OCI-LY1 (cell line): ENCODE results near the gene ZNF586.

Experiments used
- H2AFZ ChIP-seq: fragments of 200-600 bp; sonication (generic), shearing (Covaris generic); 2 replicates; pipeline ENCODE4 v1.6.0; 2014; ENCODE audit warnings: antibody characterized with exemption, mild to moderate bottlenecking, low read length
- H3F3A ChIP-seq: fragments of 200-600 bp; sonication (generic), shearing (Covaris generic); 2 replicates; pipeline ENCODE4 v1.6.0; 2014; ENCODE audit warnings: mild to moderate bottlenecking, antibody characterized with exemption, low read length, moderate library complexity; ENCODE audit not compliant: insufficient read depth
- H3K27ac ChIP-seq: fragments of 200-600 bp; sonication (generic); 2 replicates; pipeline ENCODE4 v1.5.1; 2014; ENCODE audit warnings: low read length, mixed run types, mild to moderate bottlenecking, low read depth; ENCODE audit not compliant: poor library complexity, severe bottlenecking
- H3K27me3 ChIP-seq: fragments of 200-600 bp; sonication (generic); 2 replicates; pipeline ENCODE4 v1.6.0; 2014; ENCODE audit warnings: antibody characterized with exemption, mild to moderate bottlenecking, low read length, moderate library complexity; ENCODE audit not compliant: insufficient read depth
- H3K36me3 ChIP-seq: fragments of 200-600 bp; sonication (generic); 2 replicates; pipeline ENCODE4 v1.6.1; 2014; ENCODE audit warnings: mild to moderate bottlenecking, antibody characterized with exemption, low read length, moderate library complexity, mixed read lengths; ENCODE audit not compliant: insufficient read depth
- H3K4me1 ChIP-seq: fragments of 200-600 bp; sonication (generic); 2 replicates; pipeline ENCODE4 v1.5.1; 2014; ENCODE audit warnings: mild to moderate bottlenecking, low read length, moderate library complexity; ENCODE audit not compliant: insufficient read depth, severe bottlenecking
- H3K4me2 ChIP-seq: fragments of 200-600 bp; sonication (generic), shearing (Covaris generic); 2 replicates; pipeline ENCODE4 v1.6.1; 2014; ENCODE audit warnings: low read length
- H3K4me3 ChIP-seq: fragments of 200-600 bp; sonication (generic); 2 replicates; pipeline ENCODE4 v1.5.1; 2014; ENCODE audit warnings: low read length, low read depth, mild to moderate bottlenecking, mixed read lengths; ENCODE audit not compliant: poor library complexity, severe bottlenecking
- H3K79me2 ChIP-seq: fragments of 200-600 bp; shearing (Covaris generic); 2 replicates; pipeline ENCODE4 v1.6.1; 2016; ENCODE audit warnings: mixed run types, low read length, mixed read lengths; ENCODE audit not compliant: insufficient read depth
- H3K9ac ChIP-seq: fragments of 200-600 bp; sonication (generic), shearing (Covaris generic); 2 replicates; pipeline ENCODE4 v1.6.1; 2014; ENCODE audit warnings: mild to moderate bottlenecking, low read length, mixed read lengths
- H3K9me2 ChIP-seq: fragments of 200-600 bp; sonication (generic), shearing (Covaris generic); 2 replicates; pipeline ENCODE4 v1.6.1; 2014; ENCODE audit warnings: low read depth, mild to moderate bottlenecking, low read length, mixed read lengths
- H3K9me3 ChIP-seq: fragments of 200-600 bp; shearing (Covaris generic); 2 replicates; pipeline ENCODE4 v1.6.1; 2014; ENCODE audit warnings: low read length, mixed read lengths
- H4K20me1 ChIP-seq: fragments of 200-600 bp; sonication (generic), shearing (Covaris generic); 2 replicates; pipeline ENCODE4 v1.6.0; 2016; ENCODE audit warnings: mild to moderate bottlenecking, low read length; ENCODE audit not compliant: insufficient read depth
- EZH2 ChIP-seq: fragments of 200-600 bp; sonication (generic), shearing (Covaris generic); IDR thresholded peaks from 2 replicates; pipeline ENCODE4 v1.8.0; 2017; ENCODE audit warnings: borderline replicate concordance, mixed run types, mild to moderate bottlenecking, antibody characterized with exemption, low read length, moderate library complexity, mixed read lengths
- TF ChIP-seq, protein P1 (sequence below): fragments of 200-600 bp; sonication (generic), shearing (Covaris generic); IDR thresholded peaks from 2 replicates; pipeline ENCODE4 v1.5.1; 2017; ENCODE audit warnings: mild to moderate bottlenecking, antibody characterized with exemption, low read length, moderate library complexity, mixed read lengths

The ZNF586 gene

DNA sequence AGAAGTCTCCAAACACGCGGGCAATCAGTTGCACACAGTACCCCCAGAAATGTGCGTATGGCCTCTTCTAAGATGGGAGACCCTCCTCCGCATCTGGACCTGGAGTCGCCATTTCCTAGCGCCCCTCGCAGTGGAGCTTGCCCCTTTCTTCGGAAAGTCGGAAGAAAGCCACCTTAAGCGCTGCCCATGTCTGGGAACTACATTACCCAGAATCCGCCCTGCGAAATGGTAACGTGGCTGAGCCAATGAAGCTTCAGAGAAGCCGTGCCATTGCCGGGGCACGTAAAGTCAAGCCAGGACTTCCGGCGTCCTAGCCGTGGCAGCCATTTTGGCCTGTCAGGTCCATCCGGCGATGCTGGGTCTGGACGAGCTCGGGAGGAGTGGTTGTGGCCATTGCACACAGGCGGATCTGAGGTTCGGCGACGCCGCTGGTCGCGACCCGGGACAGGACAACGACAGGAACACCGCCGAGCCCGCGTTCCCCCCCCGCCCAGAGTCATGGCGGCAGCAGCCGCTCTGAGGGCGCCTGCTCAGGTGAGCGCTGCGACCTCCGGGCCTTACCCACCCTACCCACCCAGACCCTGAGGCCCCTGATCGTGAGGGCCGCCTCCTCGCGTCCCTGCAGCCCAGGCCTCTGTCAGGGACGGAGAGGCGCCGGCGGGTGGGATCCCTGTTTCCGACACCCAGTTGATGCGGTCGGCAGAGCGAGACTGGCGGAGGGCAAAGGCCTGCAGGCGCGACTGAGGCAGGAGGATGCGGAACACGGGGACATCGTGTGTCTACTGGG lies at the start of gene ZNF586:
Gene ZNF586, plus strand, starts transcription at position 332 of the 787 bp plus-strand sequence. Its CDS starts 167 bp downstream, at position 499.
- Histone ChIP-seq H3K9me3 (peaks cover 17% of the 10 kb centered on the region), H4K20me1 (no peaks in the 10 kb centered on the region), H2AFZ (peak within 1 kb of the TSS; percentile 60), H3K79me2 (peaks cover 42% of the 10 kb centered on the region), H3K4me2 (peak within 1 kb of the TSS; percentile 94), H3K27ac (no peak within 1 kb of the TSS), H3K4me3 (peak within 1 kb of the TSS; percentile 70), H3K27me3 (no peaks in the 10 kb centered on the region), H3K9ac (peak within 1 kb of the TSS; percentile 69), H3F3A (no peaks in the 10 kb centered on the region), H3K4me1 (peaks cover 15% of the 10 kb centered on the region), H3K9me2 (no peaks in the 10 kb centered on the region), H3K36me3 (peaks cover 42% of the 10 kb centered on the region)
- TF ChIP-seq, protein P1, sequence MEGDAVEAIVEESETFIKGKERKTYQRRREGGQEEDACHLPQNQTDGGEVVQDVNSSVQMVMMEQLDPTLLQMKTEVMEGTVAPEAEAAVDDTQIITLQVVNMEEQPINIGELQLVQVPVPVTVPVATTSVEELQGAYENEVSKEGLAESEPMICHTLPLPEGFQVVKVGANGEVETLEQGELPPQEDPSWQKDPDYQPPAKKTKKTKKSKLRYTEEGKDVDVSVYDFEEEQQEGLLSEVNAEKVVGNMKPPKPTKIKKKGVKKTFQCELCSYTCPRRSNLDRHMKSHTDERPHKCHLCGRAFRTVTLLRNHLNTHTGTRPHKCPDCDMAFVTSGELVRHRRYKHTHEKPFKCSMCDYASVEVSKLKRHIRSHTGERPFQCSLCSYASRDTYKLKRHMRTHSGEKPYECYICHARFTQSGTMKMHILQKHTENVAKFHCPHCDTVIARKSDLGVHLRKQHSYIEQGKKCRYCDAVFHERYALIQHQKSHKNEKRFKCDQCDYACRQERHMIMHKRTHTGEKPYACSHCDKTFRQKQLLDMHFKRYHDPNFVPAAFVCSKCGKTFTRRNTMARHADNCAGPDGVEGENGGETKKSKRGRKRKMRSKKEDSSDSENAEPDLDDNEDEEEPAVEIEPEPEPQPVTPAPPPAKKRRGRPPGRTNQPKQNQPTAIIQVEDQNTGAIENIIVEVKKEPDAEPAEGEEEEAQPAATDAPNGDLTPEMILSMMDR, result no peak
- no peak for TF ChIP-seq EZH2

- no peak for TF ChIP-seq EZH2
- TF ChIP-seq, protein P1, result no peak
- H3K27me3 ChIP-seq, result no peaks in the 10 kb centered on the region
- H3K4me2 ChIP-seq, result no peak overlapping the region
- no peaks in the 10 kb centered on the region for H3K79me2 ChIP-seq
- no peak overlapping the region for H3K4me3 ChIP-seq
- no peak overlapping the region for H3K9ac ChIP-seq
- no peak overlapping the region for H2AFZ ChIP-seq
- no peaks in the 10 kb centered on the region for H3K9me2 ChIP-seq
- no peaks in the 10 kb centered on the region for H3K4me1 ChIP-seq
- no peaks in the 10 kb centered on the region for H4K20me1 ChIP-seq
- no peak overlapping the region for H3K27ac ChIP-seq
- peaks cover 59% of the 10 kb centered on the region for H3K36me3 ChIP-seq
- H3F3A ChIP-seq, result no peaks in the 10 kb centered on the region
- peaks cover 39% of the 10 kb centered on the region for H3K9me3 ChIP-seq
Measured at GRCh38 chr19:57719901-57720519, 49.5 kb upstream of the ZNF586 start.

- TF ChIP-seq EZH2, result no peak
- TF ChIP-seq, protein P1, result no peak
- Histone ChIP-seq H3K9me2 (no peaks in the 10 kb centered on the region), H3K79me2 (no peaks in the 10 kb centered on the region), H3K9ac (no peak overlapping the region), H3K4me2 (no peak overlapping the region), H3K4me1 (no peaks in the 10 kb centered on the region), H3K27me3 (no peaks in the 10 kb centered on the region), H3K36me3 (peaks cover 61% of the 10 kb centered on the region), H2AFZ (no peak overlapping the region), H3F3A (no peaks in the 10 kb centered on the region), H4K20me1 (no peaks in the 10 kb centered on the region), H3K4me3 (no peak overlapping the region), H3K9me3 (peaks cover 39% of the 10 kb centered on the region), H3K27ac (no peak overlapping the region)
Measured at GRCh38 chr19:57720878-57721277, 48.6 kb upstream of the ZNF586 start.
